Measurements from ENCODE around the gene PRF1.

The PRF1 gene

DNA sequence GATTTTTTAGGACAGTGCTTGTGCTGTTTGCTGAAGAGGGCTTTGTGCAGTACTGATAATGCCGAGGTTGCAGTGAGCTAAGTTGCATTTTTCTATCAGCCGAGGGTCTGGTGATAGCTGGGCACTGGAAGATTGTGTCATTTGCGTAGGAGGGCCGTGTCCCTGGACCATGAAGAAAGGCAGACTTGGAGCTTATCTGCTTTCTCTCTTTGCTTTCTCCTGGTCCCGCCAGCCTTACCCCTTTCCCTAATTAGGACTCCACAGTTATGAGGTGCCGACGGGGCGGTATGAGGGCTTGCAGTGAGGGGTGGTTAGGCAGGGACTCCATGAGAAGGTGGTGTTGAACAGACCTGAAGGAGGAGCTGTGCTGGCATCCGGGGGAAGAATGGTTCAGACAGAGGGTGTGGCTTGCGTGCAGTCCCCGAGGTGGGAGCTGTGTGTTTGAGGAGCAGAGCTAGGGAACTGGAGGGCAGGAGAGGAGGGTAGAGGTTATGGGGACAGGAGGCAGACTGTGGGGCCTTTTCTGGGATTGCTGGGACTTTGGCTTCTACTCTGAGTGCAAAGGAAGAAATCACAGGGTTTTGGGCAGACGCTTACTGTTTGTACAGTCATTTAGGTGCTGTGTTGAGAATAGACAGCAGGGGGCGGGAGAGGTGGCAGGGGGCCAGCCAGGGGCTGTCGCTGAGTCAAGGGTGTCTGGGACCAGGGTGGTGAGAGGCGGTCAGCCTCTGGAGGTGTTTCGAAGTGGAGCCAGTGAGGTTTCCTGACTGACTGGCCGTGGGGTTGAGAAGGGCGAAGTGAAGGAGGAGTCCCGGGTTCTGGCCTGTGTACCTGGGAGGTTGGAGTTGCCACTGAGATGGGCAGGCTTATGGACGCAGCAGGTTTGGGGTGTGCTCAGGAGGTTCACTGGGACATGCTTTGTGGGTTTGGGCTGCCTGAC lies 43.4 kb downstream of the PRF1 start:
- peak; percentile 52 for DNase-seq

DNA sequence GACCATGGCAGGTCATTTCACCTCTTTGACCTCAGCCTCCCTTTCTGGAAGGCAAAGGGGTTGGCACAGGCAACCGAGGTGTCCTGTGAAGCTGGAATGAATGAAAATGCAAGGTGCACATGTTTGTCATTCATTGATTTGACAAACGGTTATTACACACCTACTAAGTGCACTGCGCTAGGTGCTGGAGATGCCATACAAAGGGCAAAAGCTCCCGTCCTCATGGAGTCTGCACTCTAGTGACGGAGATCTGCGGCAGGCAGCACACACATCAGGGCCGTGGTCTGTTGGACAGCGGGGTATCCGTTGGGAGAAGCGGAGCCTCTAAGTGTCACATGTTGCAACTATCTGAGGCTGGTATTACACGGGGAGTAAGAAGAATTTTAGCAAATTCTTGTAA lies 44.2 kb downstream of the PRF1 start:
- no peak for DNase-seq

DNA sequence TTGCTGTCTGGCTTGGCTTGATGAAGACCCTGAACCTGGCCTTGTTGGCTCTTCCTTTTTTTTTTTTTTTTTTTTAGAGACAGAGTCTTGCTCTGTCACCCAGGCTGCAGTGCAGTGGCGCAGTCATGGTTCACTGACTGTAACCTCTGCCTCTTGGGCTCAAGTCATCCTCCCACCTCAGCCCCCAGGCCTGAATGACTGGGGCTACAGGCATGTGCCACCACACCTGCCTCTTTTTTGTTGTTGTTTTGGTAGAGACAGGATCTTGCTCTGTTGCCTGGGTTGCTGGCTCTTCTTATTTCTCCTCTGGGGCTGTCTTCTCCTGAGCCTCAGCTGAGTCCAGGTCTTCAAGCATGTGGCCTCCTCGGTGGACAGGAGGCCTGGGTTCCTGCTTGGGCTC lies 44.7 kb downstream of the PRF1 start:
- DNase-seq, result no peak

DNA sequence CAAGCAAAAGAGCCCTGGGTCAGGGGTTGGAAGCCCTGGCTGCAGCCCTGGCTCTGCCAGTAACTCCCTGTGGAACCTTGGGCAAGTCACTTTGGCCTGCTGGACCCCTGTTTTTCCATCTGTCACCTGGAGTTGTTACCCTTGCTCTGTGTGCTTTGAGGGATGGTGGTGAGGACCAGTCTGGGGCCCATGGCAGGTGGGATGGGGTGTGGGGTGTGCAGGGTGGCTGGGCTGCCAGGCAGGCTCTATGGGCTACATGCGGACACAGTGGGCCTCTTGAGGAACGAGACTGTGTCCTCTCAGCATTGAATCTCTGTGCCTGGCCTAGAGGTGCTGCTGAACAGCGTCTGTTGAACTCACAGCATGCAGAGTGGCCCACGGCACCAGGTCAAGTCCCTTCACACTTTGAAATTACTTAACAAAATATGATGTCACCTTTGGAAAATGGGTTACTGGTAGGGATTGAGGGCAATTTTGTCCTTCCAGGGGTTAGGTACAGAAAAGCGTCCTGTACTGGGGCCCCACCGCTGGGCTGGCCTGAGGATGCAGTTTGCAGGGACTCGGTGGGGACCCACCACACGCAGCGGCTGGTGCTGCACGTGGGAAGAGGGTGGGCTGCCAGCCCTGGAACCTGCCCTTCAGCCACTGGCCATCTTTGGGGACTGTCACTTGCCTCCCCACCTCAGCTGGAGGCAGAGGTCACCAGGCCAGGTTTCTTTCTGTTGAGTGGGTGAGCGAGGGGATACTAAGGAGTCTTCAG lies 45.3 kb downstream of the PRF1 start:
- no peak for DNase-seq

DNA sequence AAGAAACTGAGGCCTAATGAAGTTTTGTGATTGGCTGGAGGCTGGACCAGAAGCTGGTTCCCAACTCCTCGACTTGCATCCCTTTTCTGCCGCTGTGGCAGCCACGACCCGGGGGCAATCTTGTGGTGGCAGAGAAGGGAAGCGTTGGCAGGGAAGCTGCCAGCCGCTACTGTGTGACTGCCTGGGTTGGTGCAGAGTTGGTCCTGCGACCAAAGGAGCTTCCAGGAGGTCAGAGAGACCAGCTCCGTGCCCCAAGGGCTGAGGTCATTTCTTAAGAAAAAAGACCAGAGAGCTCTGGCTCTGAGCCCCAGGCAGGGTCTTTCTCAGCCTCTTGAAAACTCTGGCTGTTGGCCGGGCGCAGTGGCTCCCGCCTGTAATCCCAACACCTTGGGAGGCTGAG lies 47.2 kb downstream of the PRF1 start:
- DNase-seq, result no peak

DNA sequence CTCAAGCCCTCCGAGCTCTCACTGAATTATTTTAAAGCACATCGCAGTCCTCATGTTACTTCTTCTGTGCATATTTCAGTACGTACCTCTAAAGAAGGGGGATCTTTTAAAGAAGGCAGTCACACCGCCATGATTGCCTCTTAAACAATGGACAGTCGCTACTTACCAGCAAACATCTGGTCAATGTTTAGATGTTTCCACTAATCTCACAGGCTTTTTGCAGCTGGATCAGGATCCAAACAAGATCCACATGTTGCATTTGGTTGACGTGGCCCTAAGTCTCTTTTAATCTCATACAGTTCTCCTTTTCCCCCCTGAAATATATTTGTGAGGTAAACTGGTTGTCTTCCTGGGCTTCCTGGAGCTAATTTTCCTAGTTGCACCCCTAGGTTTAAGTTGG lies 50.0 kb downstream of the PRF1 start:
- no peak for DNase-seq

DNA sequence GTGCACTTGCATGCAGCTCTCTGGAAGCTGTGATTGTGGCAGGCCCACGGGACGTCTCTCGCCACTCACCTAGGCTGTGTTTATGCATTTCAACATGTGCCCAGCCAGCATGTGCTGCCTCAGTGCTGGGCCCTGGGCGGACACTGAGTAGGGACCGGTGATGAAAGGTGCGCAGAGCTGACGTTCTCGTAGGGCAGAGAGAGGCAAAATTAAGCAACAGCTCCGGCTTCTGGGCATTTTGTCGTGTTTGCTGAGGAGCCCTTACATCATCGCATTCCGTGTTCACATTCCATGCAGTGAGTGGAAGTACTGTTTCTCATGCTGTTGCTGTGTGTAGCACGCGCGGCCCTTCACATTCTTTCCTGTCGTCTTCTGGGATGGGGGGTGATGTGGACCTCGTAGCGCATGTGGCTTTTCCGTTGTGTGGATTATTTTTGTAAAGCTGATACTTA lies 50.5 kb downstream of the PRF1 start:
- no peak for DNase-seq

DNA sequence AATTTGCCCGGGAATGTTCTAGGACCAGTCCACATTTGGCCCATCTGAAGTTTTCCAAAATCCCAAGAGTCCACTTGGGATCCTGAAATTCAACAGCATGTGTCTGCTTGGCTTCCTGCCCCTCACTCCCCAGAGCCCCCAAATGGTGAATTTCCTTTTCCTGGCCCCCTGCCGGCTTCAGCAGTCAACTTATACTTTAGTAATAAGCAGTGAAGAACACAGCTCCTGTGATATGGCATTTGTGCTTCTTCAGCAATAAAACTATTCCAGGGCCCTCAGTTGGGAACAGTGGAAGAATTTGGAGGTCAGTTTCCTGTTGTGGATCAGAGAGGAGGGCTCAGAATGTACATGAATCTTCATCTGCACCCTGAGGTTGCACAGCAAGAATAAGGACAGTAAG lies 51.1 kb downstream of the PRF1 start:
- DNase-seq, result no peak

DNA sequence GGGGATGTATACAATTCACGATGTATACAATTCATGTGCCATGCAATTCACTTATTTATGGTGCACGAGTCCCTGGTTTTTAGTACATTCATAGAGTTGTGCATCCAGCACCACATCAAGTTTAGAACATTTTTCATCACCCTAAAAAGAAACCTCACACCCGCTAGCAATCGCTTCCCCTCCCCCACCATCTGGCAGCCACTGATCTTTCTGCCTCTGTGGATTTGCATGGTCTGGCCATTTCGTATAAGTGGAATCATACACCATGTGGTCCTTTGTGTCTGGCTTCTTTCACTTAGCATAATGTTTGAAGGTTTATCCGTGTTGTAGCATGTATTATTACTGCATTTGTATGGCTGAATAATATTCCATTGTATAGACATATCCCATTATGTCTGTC lies 52.1 kb downstream of the PRF1 start:
- DNase-seq, result no peak

DNA sequence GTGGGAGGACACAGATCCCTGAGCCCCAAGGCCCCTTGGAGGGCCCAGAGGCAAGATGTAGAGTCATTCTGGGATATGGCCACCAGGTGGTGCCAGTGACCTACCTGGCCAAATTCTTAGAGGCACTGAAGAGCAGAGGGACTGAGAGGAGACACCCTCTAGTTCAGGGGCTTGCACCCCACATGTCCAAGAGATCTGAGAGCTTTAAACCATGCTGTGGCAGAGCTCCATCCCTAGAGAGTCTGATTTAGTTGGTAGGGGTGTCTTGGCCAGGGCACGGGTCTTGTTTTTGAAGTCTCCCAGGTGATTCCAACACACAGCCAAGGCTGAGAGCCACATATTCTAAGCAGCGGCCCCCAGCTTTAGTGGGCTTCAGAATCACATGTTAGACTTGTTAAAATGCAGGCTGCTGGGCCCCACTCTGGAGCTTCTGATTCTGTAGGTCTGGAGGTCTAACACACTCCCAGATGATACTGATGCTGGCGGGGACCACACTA lies 52.5 kb downstream of the PRF1 start:
- DNase-seq, result peak; percentile 68

DNA sequence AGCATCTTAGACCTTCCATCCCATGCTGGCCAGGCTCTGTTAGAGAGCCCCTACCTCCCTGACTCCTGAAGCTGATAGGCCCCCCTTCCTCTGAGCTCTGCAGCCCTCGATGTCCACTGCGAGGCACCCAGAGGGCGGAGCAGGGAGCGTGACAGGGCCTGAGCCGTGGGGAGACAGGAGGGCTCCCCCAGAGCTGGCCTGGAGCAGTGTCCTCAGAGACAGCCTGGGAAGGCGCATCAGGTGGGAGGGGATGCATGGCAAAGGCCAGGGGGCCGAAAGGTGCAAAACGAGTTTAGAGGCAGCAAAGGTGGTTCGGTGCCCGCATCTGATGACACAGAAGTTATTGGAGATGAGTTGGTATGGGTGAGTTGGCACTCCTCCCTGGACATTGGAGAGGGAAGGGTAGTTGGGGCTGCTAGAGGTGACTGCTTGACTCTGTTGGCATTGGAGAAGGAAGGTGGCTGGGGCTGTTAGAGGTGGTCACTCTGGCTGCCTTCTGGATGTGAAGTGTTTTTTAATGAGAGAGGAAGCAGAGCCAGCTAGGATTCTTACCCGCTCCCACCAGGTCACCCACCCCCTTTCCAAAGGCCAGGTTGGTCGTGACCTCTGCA lies 53.1 kb downstream of the PRF1 start:
- DNase-seq, result no peak
